Activated T-cell treated with anti-CD3 and anti-CD28 coated beads for 48 hours (primary cell): ENCODE results near the gene DMRT2.

Source experiments
- DNase-seq: peaks from one replicate; pipeline ENCODE4 v3.0.0-alpha.2; 2020; ENCODE audit warnings: low read depth

DMRT2 gene

DNA sequence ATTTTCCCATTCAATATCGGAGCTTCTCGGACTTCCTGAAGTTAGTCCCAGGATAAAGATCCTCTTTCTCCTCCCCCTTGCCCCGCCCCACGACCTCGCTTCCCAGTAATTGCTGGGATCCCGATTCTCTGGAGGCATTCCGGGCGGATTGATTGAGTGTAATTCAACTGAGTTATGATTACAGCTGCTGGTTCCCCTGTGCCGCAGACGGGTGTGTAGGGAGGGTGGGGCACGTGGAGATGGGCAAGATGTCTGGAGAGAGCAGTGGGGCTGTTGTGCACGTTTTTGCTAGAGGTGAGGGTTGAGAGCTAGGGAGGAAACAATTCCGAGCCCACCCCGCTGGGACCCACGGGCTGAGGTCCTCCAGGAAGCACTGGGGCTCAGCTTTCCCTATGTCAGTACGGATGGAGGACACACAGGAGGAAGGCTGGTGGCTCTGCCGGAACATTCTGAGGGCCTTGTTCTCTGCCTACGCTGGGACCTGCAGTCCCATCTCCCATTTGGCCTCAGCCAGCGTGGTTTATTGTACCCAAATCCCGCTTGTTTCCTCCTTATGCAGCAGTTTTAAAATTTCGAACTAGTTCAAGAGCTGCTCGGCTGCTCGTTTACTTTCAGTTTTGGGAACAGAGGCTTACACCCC lies 2.4 kb upstream of the DMRT2 start:
- no peak for DNase-seq

DNA sequence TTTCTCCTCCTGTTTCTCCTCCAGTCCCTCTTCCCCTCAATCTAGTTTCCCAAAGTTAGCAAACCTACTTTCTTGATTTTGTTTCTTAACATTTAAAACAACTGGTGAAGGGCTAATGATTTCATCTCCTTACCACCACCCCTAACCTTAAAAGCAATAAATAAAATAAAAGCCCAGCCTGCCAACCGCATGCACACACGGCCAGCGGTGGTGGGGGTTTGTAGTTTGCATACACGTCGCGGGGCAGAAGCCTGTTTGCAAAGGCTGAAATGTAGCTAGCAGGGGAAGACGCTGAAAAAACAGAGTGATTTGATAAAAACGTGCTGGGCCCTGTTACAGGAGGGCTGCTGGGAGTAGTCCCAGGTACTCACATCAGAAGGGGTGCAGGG lies 1.9 kb upstream of the DMRT2 start:
- no peak for DNase-seq

DNA sequence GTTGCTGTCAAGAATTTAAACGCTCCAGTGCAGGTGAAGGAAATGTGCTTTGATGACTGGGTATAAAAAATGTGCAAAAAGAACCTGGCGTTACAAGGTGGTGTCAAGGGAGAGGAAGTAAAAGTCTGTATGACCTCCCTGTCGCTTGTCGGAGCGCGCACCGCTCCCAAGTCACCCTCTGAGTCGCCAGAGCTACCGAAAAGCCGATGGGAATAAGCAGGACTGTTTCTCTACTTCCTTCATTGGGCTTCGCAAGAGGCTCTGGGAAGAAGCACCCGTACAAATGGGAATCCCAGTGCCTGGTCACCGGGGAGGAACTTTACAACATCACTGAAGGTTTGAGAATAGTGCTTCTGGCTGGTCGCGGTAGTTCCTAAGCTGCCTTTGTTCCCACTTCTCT lies 1.3 kb upstream of the DMRT2 start:
- no peak for DNase-seq

DNA sequence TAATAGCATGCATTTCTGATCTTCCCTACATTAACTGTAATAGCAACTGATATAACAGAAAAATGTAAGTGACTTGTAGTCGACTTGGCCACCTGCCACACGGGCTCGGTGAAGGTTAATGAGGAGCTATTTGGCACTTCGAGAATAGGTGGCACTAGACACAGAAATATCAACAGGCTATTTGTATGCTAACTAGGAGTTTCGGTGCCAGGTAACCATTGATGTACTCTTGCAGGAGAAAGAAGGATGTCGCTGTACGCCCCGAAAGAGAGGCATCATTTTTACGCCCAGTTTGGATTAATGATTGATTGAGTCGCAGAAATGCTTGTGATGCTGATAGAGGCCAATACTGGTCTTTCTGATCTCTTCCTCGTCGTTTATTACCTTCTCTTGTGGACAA lies 516 bp upstream of the DMRT2 start:
- no peak for DNase-seq

DNA sequence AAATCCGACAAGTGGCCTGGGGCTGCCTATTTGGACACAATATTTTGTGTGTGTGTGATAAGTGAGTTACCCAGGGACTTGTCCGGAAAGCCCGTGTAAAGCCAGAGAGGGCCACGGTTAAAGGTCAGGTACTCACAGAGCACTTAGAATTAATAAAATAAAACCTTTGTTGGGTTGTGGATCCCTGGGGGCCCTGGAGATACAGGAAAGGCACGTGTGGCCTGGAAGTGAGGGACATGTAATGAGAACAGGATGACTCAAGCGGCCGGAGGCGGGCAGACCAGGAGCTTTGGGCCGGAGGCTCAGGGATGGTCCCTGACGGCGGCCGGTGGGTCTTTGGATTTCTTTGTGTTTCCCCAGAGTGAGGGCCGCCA lies 1.0 kb downstream of the DMRT2 start:
- DNase-seq, result no peak

DNA sequence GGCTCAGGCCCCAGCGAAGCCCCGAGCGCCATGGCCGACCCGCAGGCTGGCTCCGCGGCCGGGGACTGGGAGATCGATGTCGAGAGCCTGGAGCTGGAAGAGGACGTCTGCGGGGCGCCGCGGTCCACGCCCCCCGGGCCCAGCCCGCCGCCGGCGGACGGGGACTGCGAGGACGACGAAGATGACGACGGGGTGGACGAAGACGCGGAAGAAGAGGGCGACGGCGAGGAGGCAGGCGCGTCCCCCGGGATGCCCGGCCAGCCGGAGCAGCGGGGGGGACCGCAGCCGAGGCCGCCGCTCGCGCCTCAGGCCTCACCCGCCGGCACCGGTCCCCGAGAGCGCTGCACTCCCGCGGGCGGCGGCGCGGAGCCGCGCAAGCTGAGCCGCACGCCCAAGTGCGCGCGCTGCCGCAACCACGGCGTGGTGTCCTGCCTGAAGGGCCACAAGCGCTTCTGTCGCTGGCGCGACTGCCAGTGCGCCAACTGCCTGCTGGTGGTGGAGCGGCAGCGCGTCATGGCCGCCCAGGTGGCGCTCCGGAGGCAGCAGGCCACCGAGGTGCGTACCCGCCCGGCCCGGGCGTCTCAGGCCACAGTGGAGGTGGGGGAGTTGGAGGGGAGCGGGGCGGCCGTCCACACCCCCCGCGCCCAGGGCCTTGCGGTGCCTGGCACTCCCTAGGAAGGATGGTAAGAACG lies 1.6 kb downstream of the DMRT2 start:
- peak; percentile 50 for DNase-seq

DNA sequence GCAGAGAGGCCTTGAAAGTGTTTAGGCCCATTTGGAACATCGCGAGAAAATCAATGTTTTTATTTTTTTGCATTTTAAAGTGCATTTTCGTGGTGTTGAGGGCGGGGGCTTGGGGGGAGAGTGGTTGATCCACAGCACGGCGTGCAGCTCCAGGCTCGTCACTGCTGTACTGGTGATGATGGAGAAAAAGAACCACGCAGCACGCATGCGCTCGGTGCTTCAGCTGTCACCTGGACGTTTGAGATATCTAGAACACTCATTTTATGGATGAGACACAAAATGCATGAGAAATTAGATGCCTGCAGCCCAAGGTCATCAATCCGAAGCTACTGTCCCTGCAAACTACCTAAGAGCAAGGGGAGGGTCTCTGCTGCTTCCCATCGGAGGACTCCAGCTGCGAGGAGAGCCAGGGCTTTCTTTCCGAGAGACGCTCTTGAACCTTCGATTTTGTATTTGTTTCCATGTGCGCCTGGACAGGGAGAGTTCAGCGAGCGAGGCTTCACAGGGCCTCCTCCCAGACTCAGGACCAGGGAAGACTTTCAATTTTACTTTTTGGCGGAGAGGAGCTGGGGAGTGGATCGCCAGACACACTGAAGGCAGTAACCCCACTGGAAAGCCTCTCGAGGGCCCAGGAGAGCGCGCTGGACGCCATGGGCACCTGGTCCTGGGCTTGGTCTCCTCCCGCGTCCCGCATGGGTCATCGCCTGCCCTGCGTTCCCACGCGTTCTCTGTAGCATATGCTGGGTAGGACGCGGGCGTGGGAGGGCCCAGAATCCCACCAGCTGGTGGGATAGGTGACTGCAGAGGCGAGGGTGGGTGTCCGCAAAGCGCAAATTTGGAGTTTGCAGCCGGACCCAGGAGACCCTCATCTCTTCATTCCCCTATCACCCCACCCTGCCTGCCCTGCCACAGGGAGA lies 2.5 kb downstream of the DMRT2 start:
- no peak for DNase-seq

DNA sequence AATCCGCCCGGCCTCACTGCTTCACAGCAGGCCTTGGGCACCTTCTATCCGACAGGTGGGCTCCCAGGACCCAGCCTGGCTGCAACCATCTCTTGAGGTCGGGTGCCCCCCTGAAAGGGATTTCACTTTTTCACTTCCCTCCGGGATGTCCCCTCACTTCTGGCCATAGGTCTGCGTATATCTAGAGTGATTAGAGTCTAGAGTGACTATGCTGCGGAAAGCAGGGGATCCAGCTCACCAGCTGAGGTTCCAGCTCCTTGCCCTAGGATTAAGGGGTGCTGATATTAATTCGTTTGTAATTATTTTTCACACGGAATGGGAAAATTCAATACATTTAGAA lies 3.1 kb downstream of the DMRT2 start:
- DNase-seq, result no peak

DNA sequence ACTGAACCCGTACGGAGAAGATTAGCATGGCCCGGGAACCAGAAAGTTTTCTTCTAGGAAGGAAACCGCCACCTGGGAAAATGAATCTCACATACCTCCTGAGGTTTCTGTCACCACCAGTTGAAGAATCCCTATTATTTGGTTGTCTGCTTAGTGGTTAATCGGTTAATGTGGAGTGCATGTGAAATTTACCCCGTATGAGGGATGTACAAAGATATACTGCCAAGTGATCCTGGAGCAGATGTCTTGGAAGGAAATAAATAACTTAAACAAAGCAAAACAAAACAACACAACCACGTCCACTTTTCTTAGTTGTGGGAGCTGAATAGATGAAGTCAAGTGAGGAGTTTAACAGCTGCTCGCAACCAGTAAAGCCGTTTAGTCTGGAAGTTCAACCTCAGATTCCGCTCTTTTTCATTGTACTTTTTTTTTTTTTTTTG lies 3.8 kb downstream of the DMRT2 start:
- no peak for DNase-seq

DNA sequence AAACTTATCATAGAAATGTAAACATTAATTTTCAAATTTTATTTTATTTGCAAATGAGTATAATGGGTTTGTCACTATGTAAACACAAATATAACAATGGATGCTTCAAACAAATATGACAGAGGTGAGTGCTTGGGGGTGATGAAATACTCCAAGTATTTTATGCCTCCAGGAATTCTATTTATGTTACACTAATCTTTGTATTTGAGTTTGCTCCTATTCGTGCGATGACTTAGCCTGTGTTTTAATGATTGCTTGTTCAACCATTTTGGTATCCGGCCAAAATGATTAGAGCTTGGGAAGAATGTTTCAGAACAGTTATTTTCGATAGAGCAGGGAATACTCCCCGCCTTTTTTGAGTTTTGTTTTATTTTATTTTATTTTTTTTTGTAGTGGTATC lies 5.0 kb downstream of the DMRT2 start:
- DNase-seq, result no peak

DNA sequence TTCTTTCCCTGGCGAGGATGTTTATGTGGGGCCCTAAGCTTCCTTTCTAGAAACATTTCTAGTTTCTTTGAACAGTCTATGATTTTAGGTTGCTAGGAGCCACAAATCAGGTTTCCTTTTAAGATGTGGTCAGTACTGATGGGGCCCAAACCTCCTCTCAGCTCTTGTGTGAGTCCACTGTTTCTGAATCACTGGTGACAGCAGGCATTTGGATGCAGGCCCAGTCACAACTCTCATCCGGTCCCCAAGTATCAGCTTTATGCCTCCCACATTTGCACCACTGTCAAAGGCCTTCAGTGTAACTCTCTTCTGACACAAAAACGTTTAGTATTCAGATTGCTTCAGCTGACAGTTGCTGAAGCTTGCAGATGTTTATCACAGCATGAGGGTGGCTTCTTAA lies 7.8 kb downstream of the DMRT2 start:
- no peak for DNase-seq

DNA sequence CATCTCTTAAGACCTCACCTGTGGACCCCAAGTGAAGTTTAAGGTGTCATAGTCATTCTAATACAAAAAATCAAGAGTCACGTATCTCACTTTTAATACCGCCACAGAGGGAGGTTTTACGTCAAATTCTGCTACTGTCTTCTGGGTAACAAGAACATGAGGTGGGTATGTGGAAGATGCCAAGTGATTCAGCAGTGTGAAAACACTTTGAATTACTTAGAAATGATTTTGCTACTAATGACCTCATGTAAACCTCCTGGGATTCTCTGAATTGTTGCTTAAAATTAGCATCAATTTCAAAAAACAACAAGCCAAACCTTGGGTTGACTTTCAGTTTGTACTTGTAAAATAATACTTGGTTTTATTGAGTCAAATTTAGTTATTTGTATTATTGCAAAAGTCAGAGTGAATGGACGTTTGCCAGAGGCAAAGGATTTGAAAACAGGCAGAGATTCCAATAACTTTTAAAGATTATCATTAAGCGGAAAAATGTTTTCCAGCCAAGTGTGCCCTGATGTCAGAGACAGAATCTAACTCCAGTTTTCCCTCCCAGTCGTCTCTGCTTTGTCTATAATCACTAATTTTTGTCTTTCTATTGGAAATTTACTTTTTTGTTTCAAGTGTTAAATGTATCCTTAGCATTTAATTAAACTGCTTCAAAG lies 8.8 kb downstream of the DMRT2 start:
- no peak for DNase-seq

DNA sequence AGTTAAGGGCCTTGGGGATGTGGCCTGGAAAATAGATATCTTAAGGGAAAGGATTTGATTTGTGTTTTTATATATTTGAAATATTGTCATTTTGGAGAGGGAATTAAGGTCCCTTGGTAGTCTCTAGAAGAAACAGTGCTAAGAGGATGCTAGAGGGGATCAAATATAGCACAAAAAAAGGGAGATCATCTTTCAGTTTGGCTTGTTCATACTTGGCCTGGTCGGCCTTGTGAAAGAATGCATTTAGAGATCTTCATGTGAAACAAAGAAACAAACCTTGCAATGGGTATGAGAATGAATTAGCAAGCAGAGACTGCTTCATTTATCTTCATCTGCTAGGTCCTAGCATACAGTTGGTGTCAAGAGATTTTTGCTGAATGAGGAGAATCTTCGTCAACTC lies 15.0 kb downstream of the DMRT2 start:
- DNase-seq, result no peak

DNA sequence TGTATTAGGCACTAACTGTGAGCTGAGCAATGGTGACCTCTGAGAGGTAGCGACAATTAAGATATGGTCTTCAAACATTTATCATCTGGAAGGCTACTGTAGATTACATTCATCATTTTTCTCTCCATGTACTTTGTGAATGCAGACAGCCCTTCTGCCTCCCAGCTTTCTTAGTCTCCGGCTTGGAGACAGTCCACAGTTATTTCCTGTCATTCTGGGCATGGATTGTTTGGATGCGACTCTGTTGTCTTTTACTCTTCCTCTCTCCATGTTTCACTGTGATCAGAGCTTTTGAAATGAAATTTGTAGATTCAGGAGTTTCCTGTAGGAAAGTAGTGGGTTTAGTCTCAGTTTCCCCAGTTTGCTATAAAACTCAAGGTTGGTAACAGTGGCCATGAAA lies 20.5 kb downstream of the DMRT2 start:
- DNase-seq, result no peak

DNA sequence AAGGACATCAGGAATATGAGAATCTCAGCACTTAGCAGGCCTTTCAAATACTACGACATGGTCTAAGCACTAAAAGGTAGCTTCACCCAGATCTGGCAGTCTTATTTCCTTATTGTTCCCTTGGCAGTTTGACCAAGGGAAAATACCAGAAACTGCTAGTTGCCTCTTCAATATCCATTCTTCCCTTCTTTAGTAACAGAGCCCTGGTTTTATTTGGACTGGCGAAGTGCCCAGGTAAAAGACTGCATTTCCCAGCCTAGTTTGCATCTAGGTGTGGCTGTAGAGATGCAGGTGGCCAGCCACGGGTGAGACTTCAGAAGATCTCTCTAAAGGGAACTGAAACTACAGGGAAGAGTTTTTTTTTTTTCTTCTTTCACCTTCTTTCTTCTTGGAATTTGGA lies 21.6 kb downstream of the DMRT2 start:
- DNase-seq, result no peak

DNA sequence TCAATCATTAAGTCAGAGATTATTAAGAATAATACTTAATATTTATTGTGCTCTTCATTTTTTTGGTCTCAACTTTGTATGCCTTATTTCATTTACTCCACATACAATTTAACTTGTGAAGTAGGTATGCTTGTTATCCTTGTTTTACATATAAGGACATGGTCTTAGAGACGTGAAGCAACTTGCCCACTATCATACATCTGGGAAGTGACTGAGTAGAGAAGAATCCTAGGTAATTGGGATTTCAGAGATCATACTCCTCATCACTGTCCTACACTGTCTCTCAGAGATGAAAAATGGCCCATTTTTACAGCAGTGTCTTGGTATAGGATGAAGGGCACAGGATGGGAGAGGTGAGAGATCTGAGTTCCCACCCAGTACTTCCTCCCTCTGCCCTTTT lies 23.3 kb downstream of the DMRT2 start:
- DNase-seq, result no peak

DNA sequence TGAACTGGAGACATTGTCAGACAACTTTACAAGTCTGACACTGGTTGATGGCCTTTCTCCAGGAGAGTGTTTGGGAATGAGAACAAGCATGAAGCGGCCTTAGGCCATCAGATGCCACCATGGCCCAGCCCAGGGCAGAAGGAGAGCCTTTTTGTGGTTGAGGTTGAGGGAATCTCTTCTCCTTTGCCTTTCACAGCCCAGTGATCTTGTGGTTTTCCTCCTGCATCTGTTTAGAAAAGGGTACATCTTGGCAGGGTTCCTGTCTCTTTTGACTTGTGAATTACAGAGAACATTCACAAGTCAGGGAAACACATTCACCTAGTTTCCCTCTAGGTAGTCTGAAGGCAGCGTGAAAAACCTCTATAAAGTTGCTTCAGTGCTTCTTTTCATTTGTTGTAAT lies 27.5 kb downstream of the DMRT2 start:
- DNase-seq, result no peak

DNA sequence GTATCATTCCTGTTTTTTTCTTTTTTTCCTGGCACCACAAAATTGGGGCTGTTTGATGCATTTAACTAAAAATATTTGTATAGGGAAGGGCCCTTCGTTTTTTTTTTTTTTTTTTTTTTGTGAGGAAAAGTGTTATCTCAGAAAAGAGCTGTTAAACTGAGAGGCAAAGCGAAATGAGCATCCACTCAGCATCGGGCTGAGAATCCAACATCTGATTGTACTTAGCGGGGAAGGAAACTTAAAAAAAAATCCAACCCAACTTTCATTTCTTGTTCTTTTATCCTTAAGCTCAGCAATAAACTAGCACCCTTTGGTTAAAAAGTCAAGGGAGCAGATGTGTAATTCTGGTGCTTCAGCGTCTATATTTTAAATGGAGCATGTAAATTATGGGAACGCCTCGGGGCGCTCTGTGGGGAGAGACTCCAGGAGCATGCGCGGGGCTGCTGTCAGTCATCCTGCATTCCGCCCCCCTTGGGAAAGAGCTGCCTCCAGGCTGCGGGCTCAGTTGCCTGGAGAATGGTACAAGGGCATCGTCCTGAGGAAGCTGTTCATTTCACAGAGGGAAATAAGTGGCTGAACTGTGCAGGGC lies 33.3 kb downstream of the DMRT2 start:
- DNase-seq, result no peak

DNA sequence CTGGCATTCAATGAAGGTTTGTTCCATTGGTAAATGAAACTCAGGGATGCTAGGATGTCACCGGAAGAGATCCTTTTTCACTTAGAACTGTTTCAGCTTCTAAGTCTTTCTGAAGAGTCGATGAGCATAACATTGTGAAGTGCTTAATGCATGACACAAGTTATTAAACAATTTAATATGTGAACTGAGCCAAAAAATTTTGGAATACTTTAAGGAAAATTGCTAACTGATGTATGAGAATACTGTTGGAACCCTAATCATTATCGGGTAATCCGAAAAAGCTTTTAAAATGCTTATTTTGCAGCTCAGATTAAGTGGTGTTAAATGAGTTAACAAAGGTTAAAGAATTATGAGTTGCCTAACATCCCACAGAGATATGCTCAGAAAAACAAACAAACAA lies 34.9 kb downstream of the DMRT2 start:
- DNase-seq, result no peak

DNA sequence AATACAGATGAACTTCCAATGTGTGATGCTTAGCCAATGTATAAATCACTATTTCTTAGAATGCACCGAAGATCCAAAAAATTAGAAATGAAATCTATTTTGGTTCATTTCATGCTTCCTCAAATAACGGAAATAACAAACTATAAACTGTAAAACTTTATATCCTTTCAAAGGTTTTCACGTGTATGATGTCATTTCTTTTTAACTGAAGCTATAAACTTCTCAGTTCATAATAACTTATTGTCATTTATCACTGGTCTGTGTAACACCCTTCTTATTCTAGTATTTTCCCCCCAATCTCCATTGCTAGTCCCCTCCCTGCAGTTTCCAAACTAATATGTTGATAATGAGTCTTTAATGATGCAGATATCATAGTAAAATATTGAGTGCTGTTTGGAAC lies 36.4 kb downstream of the DMRT2 start:
- no peak for DNase-seq

DNA sequence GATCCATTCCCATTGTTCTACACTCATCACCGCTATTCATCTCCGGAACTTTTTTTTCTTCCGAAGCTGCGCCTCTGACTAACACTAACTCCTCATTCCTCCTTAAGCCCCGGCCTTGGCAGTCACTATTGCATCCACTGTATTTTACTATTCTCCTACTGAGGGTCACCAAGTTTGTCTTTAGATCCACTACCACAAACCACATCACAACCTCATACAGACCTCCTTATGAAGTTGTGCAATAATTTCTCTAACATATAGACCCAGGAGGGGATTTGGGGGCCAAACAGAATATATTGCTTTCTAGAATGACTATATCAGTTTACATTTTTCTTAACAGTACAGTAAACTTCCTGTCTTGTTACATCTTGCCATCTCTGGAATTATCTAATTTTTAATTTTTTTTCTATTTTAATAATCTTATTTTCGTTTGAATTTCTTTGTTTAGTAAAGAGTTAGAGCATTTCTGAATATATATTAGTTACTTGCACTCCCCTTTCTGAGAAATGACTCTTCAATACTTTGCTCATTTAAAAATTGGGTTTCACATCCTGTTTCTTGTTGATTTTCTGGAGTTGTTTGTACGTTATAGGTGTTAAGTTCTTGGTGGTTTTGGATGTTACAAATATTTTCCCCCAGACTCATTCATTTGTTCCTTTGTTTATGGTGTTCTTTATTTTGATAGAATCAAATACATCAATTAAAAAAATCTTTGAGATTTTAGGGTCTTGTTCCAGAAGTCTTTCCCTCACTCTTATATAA lies 37.1 kb downstream of the DMRT2 start:
- no peak for DNase-seq

DNA sequence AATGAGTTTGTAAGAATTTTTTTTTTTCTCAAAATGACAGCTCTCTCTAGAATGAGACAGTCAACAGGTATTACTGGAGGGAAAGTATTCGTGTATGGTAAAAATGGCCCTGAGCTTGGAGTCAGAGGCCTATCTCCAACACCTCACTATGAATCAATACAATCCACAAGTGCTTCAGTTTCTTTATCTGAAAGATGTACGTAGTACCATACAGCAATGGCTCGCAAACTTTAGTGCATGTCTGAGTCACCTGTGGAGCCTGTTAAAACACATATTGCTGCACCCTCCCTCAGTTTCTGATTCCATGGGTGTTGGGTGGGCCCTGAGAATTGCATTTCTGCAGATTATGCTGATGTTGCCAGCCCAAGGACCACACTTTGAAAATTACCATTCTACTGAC lies 44.6 kb downstream of the DMRT2 start:
- DNase-seq, result no peak
